HG03571 (cell line): ENCODE data around the gene CDH12.
"Not testable (repeated sequence)": the region's sequence is repeated elsewhere in the genome, so short reads cannot be mapped to it uniquely, and the experiment has no call there.

Source experiments
- ATAC-seq: cut with Tn5 transposase; IDR thresholded peaks from one replicate; pipeline ENCODE4 v1.9.1; 2021; ENCODE audit not compliant: unreplicated experiment

CDH12 gene

DNA sequence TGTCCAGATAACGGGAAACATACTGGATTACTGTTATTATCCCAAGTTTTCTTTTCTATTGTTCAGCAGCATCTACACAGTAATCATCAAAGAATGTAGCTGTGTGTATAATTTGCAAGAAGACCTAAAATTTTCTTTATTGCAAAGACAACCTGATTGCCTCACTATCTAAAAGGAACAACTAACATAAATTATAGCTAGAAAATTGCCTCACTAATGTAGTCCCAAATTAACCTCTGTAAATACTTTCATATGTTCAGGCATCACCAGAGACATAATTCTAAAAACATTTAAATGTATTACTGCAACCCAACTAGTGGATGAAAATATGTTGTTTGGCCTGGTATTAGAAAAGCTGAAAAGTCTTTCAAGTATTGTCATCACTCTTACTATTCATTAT lies 275.4 kb downstream of the CDH12 start:
- no peak for ATAC-seq

DNA sequence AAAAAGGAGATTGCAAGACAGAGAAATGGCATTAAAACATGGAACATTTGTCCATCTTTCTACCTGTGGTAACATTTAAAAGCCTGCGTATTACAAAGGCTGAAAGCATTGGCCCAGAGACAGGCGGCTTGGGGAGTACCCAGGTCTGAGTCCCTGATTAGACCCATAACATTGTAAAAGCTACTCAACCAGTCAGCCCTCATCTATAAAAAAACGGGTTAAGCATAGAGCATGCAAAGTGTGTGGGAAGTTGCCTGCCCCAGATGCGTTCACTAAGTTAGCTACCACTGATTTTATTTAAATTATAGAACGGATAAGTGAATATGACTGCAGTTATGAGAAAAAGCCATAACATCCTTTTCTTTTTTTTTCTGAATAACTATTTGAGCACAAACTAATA lies 276.1 kb downstream of the CDH12 start:
- ATAC-seq = no peak

DNA sequence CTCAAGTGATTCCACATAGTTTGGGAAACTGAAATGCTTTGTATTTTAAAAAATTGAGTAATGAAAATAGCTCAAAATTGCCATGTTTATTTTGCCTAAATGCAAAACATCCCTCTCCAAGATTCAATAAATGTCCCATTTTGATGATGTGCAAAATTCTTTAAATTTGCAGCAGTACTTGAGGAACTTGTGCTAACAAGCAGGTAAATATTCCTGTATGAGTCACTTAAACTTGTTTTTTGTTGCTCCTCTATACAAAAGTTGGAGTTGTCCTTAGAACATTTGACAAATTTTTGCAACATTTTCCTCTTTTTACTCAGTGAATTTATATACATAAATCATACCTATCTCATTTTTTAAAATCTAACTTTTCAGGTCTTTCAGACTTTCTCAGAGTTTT lies 280.2 kb downstream of the CDH12 start:
- ATAC-seq = no peak

DNA sequence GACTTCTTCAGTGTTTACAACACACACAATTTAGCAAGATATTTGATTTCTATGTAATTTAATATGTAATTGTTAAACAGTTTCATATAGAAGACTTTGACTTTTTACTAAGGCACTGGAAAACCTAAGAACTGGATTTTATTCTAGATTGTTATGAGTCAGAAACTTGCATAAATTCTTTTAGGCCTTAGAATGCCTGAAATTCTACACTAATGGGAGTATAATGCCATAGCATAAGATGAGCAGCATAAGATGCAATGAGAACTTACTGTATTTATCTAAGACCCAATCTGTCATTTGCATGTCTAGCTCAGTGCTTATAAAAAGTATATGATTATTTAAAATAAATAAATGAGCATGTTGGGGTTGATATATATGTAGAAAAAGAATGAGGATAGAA lies 285.2 kb downstream of the CDH12 start:
- ATAC-seq = no peak

DNA sequence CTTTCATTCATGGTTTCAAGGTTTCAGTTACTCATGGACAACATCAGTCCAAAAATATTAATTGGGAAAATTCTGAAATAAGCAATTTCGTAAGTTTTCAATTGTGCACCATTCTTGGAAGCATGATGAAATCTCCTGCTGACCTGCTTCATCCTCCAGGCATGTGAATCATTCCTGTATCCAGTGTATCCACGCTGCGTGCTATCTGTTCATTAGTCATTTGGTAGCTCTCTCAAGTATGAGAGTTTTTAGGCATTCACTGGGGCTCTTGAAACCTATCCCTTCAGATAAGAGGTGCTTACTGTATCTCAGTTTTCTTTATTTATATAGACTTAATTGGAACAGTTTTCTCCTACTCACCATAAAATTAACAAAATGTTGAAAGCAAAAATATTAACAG lies 293.0 kb downstream of the CDH12 start:
- no peak for ATAC-seq

DNA sequence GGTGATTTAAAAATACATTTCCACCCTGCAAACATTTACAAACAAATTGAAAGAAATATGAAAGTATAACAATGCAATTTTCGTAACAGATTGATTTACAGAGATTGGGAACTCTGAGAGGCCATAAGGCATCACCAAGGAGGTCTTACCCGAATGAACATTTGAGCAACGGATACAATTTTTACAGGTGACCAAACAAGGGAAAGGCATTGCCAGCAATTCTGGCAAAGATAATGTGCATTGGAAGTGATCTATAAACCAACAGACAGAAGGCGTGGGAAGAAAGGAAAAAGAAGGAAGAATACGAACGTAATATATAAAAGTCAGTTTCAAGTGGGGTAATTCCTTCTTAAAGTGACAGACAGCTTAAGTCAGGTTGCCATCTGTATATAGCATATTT lies 295.9 kb downstream of the CDH12 start:
- no peak for ATAC-seq

DNA sequence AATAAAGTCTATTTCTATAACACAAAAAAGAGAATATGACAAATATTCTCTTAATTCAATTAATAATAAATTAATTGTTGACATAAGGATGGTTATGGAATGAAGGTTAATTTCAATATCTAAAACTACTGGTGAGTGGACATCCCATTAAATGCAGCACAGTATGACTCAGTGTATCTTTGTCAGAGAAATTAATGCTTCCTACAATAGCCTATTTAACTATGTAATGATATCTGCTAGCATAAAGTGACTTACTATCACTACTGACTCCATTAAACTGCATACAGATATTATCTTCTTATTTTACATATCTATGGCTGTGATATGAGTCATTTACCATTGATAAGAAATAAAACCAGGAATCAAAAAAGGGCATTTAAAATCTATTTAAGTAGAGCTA lies 298.7 kb downstream of the CDH12 start:
- no peak for ATAC-seq

DNA sequence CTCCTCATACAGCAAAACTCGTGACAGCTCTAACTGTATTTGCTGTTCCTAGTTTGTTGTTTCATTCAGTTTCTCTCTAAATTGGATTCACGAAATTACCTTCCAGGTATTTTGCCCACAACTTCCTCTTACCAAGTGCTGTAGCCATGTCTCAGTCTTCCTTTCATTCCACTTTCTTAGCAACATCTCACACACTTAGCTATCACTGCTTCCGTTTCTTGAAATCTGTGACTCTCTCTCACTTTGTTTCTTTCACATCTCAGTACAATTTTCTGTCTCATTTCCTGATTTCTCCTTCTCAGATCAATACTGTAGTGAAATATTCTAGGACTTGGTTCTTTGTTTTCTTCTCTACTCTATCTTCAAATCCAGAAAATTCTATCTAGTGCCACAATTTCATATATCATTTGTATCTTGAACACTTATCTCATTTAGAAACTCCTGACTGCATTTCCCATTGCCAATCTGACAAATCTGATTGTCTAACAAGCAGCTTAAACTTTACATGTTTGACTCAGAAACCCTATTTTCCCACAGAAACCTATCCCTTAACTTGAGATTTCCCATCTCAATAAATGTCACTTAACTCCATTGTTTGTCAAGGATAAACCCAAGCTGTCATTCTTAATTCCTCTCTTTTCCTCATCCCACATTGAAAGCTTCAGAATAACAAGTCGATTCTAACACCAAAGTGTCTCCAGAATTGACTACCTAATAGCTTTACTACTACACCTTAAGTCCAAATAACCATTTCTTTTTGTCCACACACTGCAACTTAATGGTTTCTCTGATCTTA lies 303.1 kb downstream of the CDH12 start:
- no peak for ATAC-seq

DNA sequence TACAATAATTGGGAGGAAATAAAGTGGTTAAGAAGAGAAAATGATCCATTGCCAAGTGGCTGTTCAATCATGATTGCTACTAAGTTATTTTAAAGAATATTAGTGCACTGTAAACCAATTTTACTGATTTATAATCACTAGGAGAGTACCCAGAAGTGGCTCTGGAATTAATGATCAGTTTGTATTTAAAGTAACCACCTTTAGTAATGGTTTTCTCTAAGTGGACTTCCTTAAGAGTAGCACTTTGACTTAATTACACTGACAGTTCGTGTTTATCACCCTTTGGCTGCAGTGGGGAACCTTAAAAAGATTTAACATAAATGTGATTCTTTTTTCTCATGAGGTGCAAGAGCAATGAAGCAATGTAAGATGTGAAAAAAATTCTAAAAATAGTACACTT lies 310.8 kb downstream of the CDH12 start:
- ATAC-seq = no peak

DNA sequence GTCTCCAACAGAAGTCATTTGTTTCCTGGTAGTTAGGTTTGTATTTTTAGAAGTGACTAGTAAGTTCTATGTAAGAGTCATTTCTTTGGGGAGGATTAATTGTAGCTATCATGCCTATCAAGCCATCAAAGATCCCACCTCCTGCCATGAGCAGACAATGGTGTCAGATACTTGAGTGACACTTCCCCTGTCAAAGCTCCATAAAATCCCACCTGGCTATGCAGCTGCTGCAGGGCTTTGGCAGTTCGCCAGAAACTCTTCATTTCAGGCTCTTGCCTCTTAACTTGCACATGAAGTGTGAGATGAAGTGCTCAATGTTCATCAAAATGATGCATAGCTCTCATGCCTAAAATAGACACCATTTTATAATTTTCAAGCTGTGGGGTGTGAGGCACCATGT lies 312.1 kb downstream of the CDH12 start:
- no peak for ATAC-seq

DNA sequence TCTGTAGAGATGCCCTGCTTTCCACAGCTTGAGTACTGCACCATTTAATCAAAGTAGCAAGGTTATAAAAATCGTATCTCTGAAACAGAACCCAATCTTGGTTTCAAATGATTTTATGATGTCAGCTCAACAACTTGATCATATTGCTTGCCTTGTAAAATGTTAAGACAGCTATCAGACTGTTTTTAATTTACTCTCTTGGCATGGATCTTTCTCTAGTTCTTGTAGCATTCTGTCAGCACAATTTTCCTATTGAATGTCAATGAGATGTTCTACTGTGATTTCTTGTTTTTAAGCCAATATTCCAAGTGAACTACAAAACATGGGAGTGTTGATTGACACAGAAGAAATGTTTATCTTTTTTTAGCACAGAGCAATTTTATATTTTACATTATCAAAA lies 313.4 kb downstream of the CDH12 start:
- ATAC-seq = no peak

DNA sequence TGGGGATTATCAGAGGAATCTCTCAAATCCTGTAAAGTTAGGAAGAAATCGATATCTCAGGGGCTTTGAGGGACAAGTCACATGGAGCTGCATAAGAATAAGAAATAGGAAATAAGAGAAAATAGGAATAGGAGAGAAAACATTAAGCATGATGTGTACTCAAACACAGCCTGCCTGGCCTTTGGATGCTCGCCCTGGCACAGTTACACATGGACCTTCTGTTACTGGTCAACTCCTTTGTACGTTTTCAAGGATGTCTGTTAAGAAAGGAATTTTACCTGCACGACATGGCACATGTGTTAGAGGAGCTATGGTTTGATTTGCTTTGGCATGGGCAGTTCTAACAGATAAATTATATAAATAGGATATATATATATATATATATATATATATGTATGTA lies 321.2 kb downstream of the CDH12 start:
- ATAC-seq = no peak

DNA sequence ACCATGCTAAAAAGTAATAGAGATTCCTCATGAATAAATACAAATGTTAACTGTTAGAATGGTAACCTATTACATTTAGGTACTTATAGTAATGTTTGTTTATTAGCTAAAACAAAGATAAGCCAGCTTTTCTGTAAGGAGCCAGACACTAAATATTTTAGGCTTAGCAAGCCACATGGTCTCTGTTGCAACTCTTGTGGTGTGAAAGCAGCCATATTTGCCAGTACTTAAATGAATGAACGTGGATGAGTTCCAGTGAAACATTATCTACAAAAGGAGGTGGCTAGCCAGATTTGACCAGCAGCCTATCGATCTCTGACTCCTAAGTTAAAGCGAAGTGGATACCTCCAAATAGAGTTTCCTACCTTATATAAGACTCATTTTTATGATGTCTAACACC lies 331.6 kb downstream of the CDH12 start:
- ATAC-seq = no peak

DNA sequence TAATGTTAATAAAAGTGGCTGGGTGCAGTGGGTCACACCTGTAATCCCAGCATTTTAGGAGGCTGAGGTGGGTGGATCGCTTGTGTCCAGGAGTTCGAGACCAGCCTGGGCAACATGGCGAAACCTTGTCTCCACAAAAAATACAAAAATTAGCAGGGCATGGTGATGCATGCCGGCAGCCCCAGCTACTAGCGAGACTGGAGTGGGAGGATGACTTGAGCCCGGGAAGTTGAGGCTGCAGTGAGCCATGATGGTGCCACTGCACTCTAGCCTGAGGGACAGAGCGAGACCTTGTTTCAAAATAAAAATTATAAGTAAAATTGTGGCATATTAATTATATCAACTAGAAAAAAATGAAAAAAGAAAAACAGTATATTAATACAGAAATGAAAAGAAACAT lies 336.6 kb downstream of the CDH12 start:
- not testable (repeated sequence) for ATAC-seq

DNA sequence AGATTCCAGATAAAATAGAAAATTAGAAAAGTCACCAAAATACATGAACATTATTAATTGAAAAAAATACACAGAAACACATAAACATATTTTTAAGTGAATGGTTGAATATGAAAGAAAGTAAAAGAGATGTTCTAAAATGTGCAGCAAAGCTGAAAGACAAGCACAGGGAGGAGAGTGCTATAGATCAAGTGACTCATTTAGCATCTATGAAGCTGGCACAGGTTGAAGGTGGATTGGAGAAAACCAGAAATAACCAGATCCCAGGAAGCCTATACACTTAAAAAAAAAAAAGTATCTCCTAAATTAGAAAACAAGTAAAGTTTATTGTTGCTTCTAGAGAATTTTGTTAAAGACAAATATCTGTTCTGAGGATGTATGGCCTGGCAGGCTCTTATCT lies 338.9 kb downstream of the CDH12 start:
- ATAC-seq = no peak

DNA sequence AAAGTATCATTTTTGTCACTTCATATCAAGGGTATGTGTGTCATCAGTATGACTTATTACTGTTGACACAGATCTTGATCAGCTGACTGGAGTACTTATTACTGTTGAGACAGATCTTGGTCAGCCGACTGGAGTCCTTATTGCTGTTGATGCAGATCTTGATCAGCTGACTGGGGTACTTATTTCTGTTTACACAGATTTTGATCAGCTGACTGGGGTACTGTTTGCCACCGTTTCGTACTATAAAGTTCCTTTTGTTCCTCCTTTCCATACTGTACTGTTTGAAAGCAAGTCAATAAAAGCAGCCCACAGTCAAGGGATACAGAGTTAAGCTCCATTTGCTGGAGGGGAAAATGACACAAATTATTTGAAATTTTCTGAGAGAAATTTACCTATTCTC lies 347.3 kb downstream of the CDH12 start:
- no peak for ATAC-seq

DNA sequence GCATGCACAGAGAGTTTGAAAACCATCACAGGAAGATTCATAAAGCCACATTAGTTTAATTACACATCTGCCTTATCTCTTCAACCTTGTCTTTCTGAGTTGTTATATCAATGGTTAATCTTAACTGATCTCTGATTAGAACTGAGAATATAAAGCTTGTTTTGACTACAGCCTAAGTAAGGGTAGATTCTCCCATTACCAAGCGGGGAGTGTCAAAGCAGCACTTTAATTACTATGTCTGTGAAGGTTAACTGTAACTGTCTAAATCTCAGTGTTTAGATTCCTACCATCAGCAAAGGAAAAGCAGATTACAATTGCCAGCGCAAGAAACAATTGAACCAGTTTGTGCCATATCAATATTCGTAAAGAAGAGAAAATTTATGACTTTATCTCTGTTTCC lies 348.7 kb downstream of the CDH12 start:
- no peak for ATAC-seq

DNA sequence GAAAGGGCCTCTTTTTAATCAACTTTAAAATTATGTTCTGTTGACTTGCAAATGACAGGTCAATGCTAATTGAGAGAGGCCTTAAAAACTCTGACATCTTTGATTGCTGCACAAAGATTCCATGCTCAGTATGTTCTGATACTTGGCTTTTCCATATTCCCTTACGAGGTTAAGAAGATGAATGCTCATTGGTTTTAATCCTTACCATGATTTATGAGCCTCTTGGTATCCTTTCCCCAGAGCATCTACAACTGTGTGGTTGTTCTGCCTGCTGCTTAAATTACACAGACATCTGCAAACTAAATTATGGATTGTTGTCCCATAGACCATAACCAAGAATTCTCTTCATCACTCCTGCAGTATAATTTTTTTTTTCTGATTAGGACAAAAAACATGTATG lies 352.6 kb downstream of the CDH12 start:
- ATAC-seq = no peak

DNA sequence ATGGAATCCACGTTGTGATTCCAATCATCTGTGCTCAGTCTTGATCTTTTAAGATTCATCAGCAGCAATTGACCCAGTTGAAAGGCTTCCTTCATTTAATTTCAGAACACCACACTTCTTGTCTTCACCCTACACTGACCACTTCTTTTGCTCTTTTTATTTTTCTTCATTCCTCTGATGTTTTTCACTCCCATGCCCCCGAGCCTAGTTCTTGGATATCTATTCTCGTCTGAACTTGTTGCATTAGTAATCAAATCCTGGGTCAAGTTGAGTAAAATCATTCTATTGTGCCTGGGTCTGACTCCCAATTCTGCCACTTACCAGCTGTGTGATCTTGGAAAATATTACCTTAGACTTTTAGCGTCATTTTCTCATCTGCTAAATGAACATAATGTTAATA lies 356.5 kb downstream of the CDH12 start:
- ATAC-seq = no peak

DNA sequence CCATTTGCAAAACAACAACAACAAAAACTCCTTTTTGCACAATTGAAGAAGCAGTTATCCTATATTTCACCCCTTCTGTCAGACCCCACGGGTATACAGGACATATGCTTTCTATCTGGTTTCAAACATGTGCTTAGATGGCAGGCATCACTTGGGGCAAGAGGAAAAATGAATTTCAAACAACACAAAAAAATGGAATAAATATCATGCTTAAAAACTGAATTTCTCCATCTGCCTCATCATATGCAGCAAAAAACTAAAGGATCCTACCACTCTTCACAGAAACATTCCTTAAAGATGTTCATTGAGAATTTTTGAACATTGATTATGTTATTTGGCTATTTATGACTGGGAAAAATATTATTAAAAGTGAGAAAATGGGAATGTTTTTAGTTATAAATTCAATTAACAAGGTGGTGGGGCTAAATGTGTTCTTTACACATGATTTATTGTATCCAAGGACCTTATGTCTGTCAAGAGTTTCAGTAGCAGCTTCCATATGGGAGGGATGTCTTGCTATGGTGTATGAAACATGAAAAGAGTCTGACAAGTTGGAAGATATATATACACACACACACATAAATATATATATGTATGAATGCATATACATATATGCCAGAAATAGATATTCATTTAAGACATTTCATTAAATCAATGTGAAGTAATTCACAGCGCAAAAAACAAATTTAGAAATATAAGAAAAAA lies 358.0 kb downstream of the CDH12 start:
- no peak for ATAC-seq

DNA sequence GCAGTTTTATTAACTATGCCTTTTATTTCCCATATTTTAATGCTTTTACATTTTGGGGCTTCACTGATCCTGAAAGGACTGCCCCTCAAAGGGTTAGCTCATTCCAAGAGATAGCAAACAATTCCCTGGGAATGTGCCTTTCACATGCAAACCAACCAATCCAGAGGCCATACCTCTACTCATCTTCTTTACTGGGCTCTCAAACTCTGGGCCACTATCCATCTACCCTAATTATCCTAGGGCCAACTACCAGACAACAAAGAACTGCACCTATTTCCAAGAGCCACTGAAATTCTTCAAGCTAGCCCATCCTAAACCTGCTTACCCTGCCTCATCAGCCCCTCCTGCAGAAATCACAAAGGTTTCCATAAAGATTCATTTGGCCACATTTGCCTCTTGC lies 364.7 kb downstream of the CDH12 start:
- no peak for ATAC-seq

DNA sequence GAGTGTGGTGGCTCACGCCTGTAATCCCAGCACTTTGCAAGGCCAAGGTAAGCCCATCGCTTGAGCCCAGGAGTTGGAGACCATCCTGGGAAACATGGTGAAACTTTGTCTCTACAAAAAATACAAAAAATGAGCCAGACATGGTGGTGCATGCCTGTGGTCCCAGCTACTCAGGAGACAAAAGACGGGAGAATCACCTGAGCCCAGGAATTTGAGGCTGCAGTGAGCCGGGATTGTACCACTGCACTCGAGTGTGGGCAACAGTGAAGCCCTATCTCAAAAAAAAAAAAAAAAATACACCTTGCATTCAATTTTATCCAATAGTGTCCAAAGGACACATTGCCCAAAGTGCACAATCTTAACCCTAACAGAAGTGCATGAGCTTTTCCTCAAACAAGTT lies 372.8 kb downstream of the CDH12 start:
- no peak for ATAC-seq

DNA sequence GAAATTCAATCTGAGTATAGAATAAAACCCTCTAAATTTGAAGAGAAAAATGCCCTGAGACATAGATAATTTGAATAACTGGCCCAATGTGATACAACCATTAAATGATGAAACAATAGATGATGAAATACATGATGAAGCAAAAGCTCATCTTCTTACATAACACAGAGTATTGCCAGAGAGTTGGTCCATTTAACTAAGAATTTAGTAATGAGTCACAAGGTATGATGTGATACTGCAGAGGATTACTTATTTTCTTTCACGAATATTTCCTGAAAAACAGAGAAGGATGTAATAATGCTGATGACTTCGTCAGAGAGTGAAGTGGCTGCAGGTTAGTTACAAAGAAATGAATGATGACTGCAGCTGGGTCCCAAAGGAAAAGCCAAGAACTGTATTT lies 379.3 kb downstream of the CDH12 start:
- no peak for ATAC-seq
